Colonic mucosa (tissue), 4 donors: ENCODE measurements around the gene MMP10. TPM values are rescaled to one million over a fixed set of nuclear protein-coding genes. Genes with fewer than 3 reads are reported as not detected.

Experiments used
- DNase-seq: peaks from one replicate; pipeline ENCODE4 v3.0.0-alpha.2; 2020
- H3K27ac ChIP-seq: fragments of 200-600 bp; one replicate; pipeline ENCODE4 v1.8.0; 2021
- H3K27me3 ChIP-seq: fragments of 200-600 bp; one replicate; pipeline ENCODE4 v1.8.0; 2021
- H3K36me3 ChIP-seq: fragments of 200-600 bp; one replicate; pipeline ENCODE4 v1.8.0; 2021
- H3K4me1 ChIP-seq: fragments of 200-600 bp; one replicate; pipeline ENCODE4 v1.8.0; 2021; ENCODE audit warnings: mild to moderate bottlenecking
- H3K4me3 ChIP-seq: fragments of 200-600 bp; one replicate; pipeline ENCODE4 v1.8.0; 2021
- H3K9ac ChIP-seq, 2 donors: one replicate each; pipeline ENCODE4 v1.7.0; 2013; ENCODE audit warnings: control low read depth in 2 of 2, low read depth in 2 of 2, low read length in 2 of 2
- H3K9me3 ChIP-seq: fragments of 200-600 bp; one replicate; pipeline ENCODE4 v1.8.0; 2021
- CTCF ChIP-seq: fragments of 200-600 bp; IDR thresholded peaks from one replicate; pipeline ENCODE4 v1.8.0; 2022; ENCODE audit warnings: antibody characterized with exemption, mild to moderate bottlenecking
- intact Hi-C: fragments of 100-400 bp; cut with DNase I; formaldehyde crosslinking; loops from one replicate; pipeline ENCODE4 v1.14.1; 2022
- total RNA-seq, 2 donors: library from RNA; stranded (reverse); fragmentation: NEBNext Ultra II Directional in 1 of 2; extraction: Animal tissue kit (Norgen Biotek cat#: 25700) in 1 of 2; gene quantifications; one replicate each; pipeline ENCODE4 v1.2.1, GENCODE V29; 2021
- donor health status: healthy.
- donor health status: DM: no; HTN: no; CAD: no.
- donor health status: DM: no; HTN: no; CAD: no.

Gene MMP10
- total RNA-seq, 2 donors from 2014 or later, result 0.40 TPM; not detected in 1

DNA sequence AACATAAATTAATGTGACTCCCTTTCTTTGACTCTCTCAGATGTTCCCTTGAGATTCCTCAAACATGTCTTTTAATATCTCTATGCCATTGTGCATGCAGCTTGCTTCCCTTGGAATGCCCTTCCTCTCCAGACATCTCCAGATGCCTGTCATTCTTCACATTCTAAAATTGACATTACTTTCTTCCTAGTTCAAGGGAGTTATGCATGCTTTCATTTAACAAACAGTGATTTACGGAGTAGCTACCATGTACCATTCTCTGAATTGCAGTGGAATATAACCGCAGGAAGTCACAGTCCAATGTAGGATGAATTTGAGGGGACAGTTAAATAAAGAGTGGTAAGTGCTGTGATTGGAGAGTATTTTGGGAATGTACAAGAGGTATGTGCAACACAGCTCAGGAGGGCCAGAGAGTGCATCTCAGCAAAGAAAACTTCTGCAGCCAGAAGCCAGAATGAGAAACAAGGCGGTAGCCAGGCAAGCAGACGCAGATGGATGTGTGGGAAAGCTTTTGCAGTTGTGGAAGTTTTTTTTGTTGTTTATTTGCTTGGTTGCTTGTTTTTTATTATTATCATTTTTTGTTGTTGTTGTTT, 18.7 kb downstream of the MMP10 start:
- Histone ChIP-seq H3K9ac (no peak overlapping the region), H3K9me3 (no peaks in the 10 kb centered on the region), H3K27me3 (no peaks in the 10 kb centered on the region), H3K4me3 (no peak overlapping the region), H3K36me3 (no peaks in the 10 kb centered on the region), H3K27ac (no peak overlapping the region), H3K4me1 (no peaks in the 10 kb centered on the region)
- intact Hi-C loops, result no loop called here
- DNase-seq, result no peak
- no peak for TF ChIP-seq CTCF

- Histone ChIP-seq H3K27me3 (no peaks in the 10 kb centered on the region), H3K4me1 (no peaks in the 10 kb centered on the region), H3K9ac (no peak overlapping the region), H3K27ac (no peak overlapping the region), H3K36me3 (no peaks in the 10 kb centered on the region), H3K9me3 (no peaks in the 10 kb centered on the region), H3K4me3 (no peak overlapping the region)
- intact Hi-C loops, result no loop called here
- TF ChIP-seq CTCF, result no peak
- DNase-seq, result no peak
Observed at GRCh38 chr11:102760344-102761035, 19.9 kb downstream of the MMP10 start.

DNA sequence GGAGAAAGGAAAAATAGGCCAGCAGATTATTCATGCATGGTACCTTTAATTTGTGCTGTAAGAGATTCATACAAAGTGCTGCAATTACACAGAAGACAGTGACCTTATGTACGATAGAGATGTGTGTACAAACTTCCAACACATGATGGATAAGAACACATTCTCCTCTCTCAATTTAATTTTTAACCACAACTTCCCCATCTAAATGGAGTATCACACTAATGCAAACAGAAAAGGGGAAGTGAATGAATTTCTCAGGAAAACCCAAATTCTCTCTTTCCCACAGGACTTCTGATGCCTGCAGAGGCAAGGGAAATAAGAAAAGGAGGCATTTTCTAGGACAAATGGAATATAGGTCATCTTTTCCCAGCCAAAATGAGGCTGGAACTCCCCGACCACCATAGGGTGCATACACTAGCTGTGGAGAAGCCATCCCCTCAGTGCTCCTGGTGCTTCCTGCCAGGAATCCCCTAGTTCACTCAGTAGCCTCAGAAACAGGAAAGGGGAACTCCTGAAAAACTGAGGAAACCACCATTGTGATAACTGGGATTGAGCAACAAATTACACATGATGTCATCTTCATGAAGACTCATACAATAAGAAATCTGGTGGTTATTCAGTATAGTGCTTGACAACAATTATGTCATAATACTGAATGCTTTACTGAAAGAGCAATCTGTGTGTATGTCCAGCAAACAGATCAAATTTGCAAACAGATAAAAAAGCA, 22.4 kb downstream of the MMP10 start:
- no peaks in the 10 kb centered on the region for H3K9me3 ChIP-seq
- H3K4me1 ChIP-seq, result no peaks in the 10 kb centered on the region
- intact Hi-C loops, result no loop called here
- DNase-seq, result no peak
- H3K27ac ChIP-seq, result no peak overlapping the region
- H3K4me3 ChIP-seq, result no peak overlapping the region
- no peaks in the 10 kb centered on the region for H3K27me3 ChIP-seq
- TF ChIP-seq CTCF, result no peak
- no peaks in the 10 kb centered on the region for H3K36me3 ChIP-seq
- no peak overlapping the region for H3K9ac ChIP-seq

DNA sequence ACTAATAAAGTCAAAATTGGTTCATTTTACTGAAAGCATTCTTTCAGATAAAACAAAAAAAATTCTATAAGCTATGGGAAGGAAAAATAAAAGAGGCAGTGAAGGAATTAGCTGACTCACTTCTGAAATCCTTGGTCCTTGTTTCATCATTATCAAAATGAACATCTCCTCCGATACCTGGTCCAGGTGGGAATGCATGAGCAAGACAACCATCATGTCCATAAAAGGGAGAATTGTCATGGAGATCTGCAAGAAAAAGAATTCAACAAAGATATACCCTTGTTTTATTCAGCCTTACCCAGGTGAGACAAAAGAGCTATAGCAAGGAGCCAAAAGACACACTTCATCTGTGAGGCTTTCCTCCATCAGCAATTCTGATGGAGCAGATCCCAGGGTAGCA, 27.2 kb downstream of the MMP10 start:
- DNase-seq, result no peak
- intact Hi-C loops, result no loop called here

DNA sequence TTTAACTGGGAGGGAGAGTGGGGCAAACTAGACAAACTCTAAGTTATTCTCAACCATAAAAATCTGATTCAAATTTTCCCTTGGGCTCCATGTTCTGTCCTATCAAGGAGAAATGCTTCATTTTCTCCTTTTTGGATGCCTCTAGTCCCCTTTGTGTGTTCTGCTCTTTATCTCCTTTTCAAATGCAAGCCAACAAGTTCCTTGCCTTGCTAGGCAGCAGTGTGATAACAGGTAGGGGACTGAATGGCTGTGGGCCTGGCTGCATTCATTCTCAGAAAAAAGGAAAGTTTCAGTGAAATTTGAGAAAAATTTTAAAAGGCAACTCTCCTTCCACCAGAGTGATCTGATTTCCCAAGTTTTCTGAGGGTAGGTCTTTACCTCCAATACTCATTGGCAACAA, 28.8 kb downstream of the MMP10 start:
- no peaks in the 10 kb centered on the region for H3K9me3 ChIP-seq
- no peaks in the 10 kb centered on the region for H3K27me3 ChIP-seq
- TF ChIP-seq CTCF, result no peak
- no peak overlapping the region for H3K4me3 ChIP-seq
- no peak overlapping the region for H3K9ac ChIP-seq
- no peak for DNase-seq
- H3K27ac ChIP-seq, result no peak overlapping the region
- no peaks in the 10 kb centered on the region for H3K36me3 ChIP-seq
- intact Hi-C loops, result no loop called here
- H3K4me1 ChIP-seq, result no peaks in the 10 kb centered on the region

More for the DNA sequence above, 27.2 kb downstream of the MMP10 start:
- TF ChIP-seq CTCF, result no peak
- no peaks in the 10 kb centered on the region for H3K27me3 ChIP-seq
- no peak overlapping the region for H3K9ac ChIP-seq
- no peak overlapping the region for H3K27ac ChIP-seq
- no peaks in the 10 kb centered on the region for H3K9me3 ChIP-seq
- H3K36me3 ChIP-seq, result no peaks in the 10 kb centered on the region
- no peak overlapping the region for H3K4me3 ChIP-seq
- no peaks in the 10 kb centered on the region for H3K4me1 ChIP-seq
